Right forelimb (tissue), 1 donor: Measurements from ENCODE around the gene PIP5K1B.
A peak's percentile ranks its signal among the peaks of the same experiment; 100 is the strongest.

ENCODE experiments used
- DNase-seq: peaks from one replicate; pipeline ENCODE4 v3.0.0-alpha.2; 2018

The PIP5K1B gene

GRCh38 chr9:68777070-68777763 lies 72.2 kb downstream of the PIP5K1B start:
- no peak for DNase-seq

GRCh38 chr9:68778635-68779034 lies 73.6 kb downstream of the PIP5K1B start:
- DNase-seq, result no peak

GRCh38 chr9:68779558-68780379 lies 74.7 kb downstream of the PIP5K1B start:
- DNase-seq, result peak; percentile 97

- no peak for DNase-seq
These were observed 75.3 kb downstream of the PIP5K1B start for GRCh38 chr9:68780380-68780712.

GRCh38 chr9:68780720-68781119 lies 75.7 kb downstream of the PIP5K1B start:
- no peak for DNase-seq

GRCh38 chr9:68781928-68782327 lies 76.9 kb downstream of the PIP5K1B start:
- no peak for DNase-seq

- DNase-seq, result no peak
These were observed 77.5 kb downstream of the PIP5K1B start for GRCh38 chr9:68782546-68782945.

GRCh38 chr9:68785965-68786364 lies 80.9 kb downstream of the PIP5K1B start:
- no peak for DNase-seq

- DNase-seq, result no peak
These were observed 86.1 kb downstream of the PIP5K1B start for GRCh38 chr9:68791169-68791568.

GRCh38 chr9:68793605-68794343 lies 88.7 kb downstream of the PIP5K1B start:
- DNase-seq, result no peak

GRCh38 chr9:68794898-68795297 lies 89.9 kb downstream of the PIP5K1B start:
- DNase-seq, result no peak

GRCh38 chr9:68795411-68795810 lies 90.4 kb downstream of the PIP5K1B start:
- no peak for DNase-seq

- no peak for DNase-seq
These were observed 92.1 kb downstream of the PIP5K1B start for GRCh38 chr9:68797116-68797515.

GRCh38 chr9:68798423-68798822 lies 93.4 kb downstream of the PIP5K1B start:
- no peak for DNase-seq

GRCh38 chr9:68800836-68801235 lies 95.8 kb downstream of the PIP5K1B start:
- DNase-seq, result no peak

GRCh38 chr9:68802525-68803015 lies 97.5 kb downstream of the PIP5K1B start:
- no peak for DNase-seq

- DNase-seq, result no peak
These were observed 100.2 kb downstream of the PIP5K1B start for GRCh38 chr9:68804911-68805889.

GRCh38 chr9:68805890-68806517 lies 101.0 kb downstream of the PIP5K1B start:
- DNase-seq, result no peak

GRCh38 chr9:68808338-68808890 lies 103.4 kb downstream of the PIP5K1B start:
- no peak for DNase-seq

GRCh38 chr9:68817079-68817875 lies 112.2 kb downstream of the PIP5K1B start:
- no peak for DNase-seq

GRCh38 chr9:68819065-68819464 lies 114.0 kb downstream of the PIP5K1B start:
- DNase-seq, result no peak
